NCI-H69 (cell line): ENCODE measurements around the gene LRRC49.
"Not testable (repeated sequence)": the region's sequence is repeated elsewhere in the genome, so short reads cannot be mapped to it uniquely, and the experiment has no call there.

Experiments
- DNase-seq: peaks from one replicate; lab custom pipeline; 2025; lab: John Stamatoyannopoulos, UW

Gene LRRC49

DNA sequence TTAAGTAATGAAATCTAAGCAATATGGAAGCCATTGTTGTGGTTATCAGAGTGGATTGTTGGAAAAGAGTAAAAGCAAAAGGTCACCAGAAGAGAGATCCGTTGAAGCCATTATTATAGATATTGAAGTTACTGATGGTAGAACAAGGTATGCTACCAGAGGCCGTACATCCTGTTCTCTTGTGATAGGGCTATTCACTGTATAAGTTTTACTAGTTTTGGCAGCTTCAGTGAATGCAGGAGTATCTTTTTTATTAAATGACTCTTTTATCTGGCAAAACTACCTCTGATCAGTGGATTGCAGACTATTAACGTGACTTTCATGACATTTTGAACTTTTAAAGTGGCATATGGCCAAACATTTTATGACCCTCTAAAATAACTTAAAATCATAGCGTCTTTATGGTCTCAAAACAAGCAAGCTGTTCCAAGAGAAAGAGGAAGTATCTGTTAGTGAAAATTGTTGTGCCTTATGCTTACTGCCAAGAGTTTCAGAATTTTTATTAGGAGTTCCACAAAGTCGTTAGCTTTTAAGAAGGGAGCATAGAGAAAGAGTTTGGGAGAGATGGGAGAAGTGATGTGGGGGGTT, 102.9 kb downstream of the LRRC49 start:
- DNase-seq, result no peak

DNA sequence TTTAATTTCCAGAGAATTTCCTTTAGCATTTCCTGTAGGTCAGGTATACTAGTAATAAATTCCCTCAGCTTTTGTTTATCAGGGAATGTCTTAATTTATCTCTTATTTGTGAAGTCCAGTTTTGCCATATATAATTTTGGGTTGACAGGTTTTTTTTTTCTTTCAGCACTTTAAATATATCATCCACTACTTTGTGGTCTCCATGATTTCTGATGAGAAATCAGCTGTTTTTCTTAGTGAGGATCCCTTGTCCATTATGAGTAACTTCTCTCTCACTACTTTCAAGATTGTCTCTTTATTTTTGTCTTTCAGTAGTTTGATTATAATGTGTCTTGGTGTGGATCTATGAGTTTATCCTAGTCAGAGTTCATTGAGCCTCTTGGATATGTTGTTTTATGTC, 105.7 kb downstream of the LRRC49 start:
- no peak for DNase-seq

DNA sequence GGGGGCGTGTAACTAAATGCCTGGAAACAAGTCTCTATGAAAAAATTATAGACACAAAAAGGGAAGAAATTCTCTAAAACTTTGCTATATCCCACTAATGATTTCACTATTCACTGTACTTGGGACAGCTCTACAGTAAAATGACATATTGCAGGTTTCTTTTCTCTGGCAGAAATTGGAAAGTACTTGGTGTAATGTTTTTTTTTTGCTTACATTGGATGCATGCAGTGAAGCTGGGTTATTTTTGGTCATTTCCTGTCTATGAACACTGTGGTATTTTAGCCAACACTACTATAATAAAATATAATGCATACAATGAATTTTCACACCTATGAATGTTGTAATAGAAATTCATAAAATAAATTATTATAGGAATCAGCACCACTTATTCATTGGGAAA, 109.7 kb downstream of the LRRC49 start:
- no peak for DNase-seq

DNA sequence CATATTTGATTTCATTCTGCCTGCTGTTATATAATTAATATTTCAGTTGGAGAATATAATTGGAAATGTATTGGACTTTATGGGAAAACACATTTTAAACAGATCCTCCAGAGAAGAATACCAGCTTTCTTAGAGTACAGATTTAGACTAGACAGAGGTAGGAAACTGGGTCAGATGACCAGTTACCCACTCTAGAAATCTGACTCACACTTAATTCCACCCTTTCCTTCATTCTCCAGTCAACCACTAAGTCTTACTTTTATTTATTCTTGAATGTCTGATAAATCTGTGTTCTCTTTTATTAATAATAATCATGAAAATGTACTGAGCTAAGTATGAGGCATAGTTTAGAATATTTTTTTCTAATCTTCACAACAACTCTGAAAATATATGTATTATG, 110.7 kb downstream of the LRRC49 start:
- DNase-seq, result no peak

DNA sequence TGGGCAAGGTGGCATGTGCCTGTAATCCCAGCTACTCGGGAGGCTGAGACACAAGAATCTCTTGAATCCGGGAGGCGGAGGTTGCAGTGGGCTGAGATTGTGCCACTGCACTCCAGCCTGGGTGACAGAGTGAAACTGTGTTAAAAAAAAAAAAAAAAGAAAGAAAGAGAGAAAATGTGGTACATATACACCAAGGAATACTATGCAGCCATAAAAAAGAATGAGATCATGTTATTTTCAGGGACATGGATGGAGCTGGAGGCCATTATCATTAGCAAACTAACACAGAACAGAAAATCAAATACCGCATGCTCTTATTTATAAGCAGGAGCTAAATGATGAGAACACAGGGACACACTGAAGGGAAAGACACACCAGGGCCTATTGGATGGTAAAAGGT, 111.9 kb downstream of the LRRC49 start:
- not testable (repeated sequence) for DNase-seq

DNA sequence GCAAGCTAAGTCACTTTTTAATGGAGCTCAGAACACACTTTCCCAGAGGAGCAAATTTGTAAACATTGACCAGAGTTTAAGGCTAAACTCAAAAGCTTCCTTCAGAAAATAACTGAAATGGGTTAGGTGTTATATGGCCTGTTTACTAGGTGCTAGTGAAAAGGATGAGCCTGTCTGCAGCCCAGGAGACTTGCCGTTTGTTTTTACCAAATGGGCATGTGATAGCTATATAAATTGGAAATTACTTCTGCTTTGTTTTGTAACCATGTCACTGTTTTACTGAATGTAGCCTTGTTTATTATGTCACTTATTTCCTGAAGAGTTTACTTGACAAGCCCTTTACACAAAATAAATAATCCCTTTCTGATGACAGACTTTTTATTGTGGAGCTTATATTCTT, 113.3 kb downstream of the LRRC49 start:
- DNase-seq, result no peak

DNA sequence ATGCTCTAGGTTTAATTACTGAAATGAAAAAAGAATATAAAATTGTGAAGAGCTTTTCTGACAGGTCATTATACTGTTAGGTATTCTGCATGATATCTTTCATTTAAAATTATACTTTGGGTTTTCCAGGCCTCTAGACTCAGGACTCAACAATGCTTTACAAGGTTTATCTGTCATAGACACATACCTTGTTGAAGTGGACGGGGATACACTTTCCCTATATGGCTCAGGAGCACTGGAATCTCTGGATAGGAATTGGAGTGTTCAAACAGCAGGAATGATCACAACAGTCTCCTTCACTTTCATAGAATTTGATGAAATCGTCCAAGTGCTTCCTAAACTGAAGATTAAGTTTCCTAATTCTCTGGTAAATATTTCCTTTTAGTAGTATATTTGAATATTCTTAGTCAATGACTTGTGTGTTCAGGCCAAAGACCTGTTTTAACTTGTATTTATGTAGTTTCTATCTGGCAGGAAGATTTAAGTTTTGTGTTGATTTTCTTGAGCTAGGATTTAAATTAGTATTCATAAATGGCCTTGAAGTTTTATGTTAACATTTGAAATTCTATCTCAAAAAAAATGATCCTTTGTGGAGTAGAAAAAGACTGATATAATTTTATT, 115.7 kb downstream of the LRRC49 start:
- no peak for DNase-seq

DNA sequence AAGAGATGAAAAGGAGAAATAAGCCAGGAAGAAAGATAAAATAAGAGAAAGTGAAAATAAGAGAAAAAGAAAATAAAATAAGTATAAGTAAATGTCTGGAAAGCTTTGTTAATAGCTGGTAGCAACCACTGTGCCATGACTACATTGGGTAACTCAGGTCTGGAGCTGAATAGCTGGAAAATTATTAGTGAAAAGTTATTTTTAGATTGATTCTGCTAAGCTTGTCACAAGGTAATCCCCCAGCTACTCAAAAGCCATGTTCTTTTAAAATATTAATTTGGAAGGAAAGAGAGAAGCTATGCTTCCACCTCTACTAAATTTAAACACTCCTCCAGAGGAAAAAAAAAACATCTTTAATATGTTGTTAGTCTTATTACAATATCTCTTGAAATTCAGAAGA, 117.8 kb downstream of the LRRC49 start:
- DNase-seq, result no peak

DNA sequence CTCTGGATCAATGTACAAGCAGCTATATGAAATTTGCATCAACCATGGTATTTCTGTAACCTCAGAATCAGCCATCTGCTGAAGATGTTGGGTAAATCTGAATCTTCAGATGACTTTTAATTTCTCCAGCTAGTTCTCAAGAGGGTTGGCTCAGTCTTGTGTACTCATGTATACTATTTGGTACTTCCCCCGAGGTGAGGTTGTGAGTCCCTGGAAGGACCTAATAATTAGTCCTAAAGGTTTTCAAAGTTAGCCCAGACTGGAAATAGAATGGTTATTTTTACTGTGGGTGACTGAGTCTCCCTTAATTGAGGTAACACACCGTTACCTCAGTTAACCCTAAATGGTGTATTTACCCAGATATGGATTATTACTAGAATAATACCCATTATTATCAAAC, 118.4 kb downstream of the LRRC49 start:
- no peak for DNase-seq

DNA sequence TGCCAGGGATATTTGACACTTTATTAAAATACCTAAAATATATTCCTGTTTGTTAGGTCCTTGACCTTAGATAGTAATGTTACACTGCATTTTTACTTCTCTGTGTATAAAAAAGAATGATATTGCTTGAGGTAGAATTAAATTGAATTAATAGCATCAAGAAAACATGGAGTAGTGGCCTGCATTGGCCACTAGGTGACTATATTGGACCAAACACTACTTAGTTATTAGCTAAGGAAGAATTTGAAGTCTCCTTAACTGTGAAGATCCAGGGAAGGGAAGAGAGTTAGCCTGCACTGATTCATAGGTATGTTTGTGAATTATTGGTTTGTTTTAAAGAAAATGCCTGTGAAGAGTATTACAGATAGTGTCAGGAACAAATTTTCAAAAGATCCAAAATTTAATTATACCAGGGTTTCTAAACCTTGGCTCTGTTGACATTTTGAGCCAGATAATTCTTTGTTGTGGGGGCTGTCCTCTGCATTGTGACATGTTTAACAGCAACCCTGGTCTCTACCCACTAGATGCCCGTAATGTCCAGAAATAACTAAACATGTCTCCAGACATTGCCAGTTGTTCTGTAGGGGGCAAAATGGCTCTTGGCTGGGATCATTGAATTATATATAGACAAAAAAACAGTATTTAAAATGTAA, 119.0 kb downstream of the LRRC49 start:
- peak; percentile 33 for DNase-seq

DNA sequence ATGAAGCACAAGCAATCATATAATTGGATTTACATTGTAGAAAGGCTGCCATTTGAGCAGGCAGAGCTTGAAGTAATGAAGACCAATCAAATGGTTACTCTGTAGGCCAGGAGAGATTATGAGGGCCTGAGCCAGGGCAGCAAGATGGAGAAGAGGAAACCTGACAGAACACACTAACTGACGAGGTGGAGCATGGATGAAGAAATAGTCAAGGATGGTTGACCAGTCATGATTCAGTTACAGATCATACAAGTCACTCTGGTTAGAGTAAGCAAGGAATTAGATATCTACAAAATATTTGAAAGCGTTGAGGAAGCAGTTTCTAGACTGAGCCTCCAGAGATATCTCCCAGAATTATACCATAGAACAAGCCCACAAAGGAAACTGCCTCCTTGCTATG, 120.8 kb downstream of the LRRC49 start:
- no peak for DNase-seq

DNA sequence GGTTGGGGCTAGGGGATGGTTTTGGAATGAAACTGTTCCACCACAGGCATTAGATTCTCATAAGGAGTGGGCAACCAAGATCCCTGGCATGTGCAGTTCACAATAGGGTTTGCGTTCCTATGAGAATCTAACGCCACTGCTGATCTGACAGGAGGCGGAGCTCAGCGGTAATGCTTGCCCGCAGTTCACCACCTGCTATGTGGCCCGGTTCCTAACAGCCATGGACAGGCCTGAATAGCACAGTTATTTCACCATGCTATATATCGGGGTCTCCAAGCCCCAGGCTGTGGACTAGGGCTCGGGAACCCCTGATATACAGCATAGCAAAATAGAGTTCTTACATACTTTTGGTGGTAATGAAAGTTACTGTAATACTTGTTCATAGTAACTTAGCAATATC, 122.7 kb downstream of the LRRC49 start:
- no peak for DNase-seq

DNA sequence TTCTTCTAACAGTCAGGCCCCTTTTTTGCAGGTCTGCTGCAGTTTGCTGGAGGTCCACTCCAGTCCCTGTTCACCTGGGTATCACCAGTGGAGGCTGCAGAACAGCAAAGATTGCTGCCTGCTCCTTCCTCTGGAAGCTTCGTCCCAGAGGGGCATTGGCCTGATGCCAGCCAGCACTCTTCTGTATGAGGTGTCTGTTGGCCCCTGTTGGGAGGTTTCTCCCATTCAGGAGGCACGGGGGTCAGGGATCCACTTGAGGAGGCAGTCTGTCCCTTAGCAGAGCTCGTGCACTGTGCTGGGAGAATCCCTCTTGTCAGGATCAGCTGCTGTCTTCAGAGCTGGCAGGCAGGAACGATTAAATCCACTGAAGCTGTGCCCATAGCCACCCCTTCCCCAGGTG, 138.6 kb downstream of the LRRC49 start:
- not testable (repeated sequence) for DNase-seq

DNA sequence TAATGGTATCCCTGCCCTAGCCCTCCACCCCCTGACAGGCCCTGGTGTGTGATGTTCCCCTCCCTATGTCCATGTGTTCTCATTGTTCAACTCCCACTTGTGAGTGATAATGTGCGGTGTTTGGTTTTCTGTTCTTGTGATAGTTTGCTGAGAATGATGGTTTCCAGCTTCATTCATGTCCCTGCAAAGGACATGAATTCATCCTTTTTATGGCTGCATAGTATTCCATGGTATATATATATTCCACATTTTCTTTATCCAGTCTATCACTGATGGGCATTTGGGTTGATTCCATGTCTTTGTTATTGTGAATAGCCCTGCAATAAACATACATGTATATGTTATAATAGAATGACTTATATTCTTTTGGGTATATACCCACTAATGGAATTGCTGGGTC, 142.9 kb downstream of the LRRC49 start:
- DNase-seq, result not testable (repeated sequence)

DNA sequence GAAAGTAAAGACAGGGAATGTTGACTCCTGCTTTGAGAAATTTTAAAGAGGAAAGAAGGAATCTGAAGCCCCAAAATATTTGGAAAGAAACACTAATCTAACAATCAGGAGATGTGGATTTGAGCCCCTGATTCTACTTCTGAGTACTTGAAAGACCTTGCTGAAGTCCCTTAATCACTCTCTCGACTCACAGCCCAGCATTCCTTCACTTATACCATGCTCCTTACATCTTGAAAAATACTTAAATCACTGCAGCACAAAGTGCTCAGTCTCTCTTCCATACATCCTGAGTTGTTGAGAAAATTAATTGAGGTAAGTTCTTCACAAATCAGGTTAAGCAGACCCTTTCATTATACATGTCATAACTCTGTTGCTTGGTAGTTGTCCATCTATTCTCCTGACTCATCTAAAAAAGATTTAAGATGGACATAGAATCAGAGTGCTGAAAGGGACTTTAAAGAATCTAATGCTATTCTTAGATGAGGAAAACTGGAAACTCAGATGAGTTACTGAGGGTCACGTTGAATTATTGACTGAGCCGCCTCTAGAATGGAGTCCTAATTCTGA, 149.8 kb downstream of the LRRC49 start:
- no peak for DNase-seq

DNA sequence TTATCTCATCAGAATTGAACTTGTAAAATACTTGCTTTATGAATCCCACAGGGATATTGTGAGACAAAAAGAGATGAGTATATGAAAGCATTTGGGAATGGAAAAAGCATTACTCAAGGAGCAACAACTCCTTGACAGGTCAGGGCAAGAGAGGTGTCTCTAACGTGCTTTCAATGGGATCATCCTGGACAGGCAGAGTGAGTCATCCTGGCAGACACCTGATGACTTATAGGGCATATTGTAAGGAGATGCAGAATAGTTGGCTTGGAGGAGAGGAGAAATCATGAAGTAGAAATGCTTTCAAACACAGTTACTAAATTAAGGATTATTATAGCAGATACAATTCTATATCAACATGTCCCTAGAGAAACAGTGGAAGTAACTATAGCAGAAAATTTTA, 150.7 kb downstream of the LRRC49 start:
- DNase-seq, result no peak

DNA sequence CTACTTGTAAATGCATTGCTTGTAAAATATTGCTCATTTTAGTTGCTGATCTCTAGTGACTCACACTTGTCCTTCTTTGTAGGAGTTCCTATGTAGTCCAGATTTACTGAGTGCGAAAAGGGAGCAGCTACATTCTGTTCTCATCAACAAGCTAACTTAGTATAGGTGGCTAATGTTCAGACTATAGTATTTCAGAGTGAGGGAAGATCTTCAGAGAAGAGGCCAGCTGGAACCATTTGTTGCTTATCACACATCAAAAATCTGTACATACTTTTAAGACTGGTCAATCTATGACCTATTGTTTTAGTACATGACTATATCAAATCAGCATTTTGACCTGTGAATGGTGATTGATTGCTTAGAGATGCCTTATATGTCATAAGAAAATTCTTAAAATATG, 151.4 kb downstream of the LRRC49 start:
- no peak for DNase-seq

DNA sequence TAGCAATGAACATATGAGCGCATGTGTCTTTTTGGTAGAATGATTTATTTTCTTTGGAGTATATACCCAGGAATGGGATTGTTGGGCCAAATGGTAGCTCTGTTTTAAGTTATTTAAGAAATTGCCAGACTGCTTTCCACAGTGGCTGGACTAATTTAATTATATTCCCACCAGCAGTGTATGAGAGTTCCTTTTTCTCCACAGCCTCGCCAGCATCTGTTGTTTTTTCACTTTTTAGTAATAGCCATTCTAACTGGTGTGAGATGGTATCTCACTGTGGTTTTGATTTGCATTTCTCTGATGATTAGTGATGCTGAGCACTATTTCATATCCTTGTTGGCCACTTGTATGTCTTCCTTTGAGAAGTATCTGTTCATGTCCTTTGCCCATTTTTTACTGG, 153.5 kb downstream of the LRRC49 start:
- DNase-seq, result not testable (repeated sequence)

DNA sequence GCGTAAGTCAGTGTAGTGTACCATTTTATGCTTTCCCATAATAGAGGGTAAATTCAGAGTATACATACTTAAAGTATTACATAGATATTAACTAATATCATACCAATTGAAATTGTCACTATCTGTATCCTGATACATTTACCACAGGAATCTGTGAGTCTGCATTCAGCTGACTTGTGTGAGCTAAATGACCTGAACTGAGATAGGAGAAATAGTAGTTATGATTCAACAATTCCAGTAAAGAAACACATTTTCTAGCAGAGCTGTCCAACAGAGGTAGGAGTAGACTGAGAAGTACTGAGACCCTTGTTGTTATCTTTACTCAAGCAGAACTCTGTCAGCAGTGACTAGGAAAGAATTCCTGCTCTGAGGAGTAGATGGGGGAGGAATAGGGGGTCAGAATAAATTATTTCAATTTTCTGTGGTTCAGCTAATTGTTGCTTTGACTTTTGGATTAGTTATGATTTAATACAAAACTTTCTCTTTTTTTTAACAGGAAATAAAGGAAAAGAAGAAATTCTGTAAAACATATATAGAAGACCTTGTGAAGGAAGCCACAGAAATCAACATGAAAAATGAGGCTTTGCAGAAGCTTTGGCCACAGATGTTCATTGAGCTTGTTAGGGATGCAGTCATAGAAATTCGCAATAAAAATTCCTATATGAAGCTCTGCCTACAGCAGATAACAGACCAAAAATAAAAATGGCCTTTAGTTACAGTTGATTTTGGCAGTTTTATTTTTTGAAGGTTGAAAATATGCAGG, 156.5 kb downstream of the LRRC49 start:
- DNase-seq, result no peak

DNA sequence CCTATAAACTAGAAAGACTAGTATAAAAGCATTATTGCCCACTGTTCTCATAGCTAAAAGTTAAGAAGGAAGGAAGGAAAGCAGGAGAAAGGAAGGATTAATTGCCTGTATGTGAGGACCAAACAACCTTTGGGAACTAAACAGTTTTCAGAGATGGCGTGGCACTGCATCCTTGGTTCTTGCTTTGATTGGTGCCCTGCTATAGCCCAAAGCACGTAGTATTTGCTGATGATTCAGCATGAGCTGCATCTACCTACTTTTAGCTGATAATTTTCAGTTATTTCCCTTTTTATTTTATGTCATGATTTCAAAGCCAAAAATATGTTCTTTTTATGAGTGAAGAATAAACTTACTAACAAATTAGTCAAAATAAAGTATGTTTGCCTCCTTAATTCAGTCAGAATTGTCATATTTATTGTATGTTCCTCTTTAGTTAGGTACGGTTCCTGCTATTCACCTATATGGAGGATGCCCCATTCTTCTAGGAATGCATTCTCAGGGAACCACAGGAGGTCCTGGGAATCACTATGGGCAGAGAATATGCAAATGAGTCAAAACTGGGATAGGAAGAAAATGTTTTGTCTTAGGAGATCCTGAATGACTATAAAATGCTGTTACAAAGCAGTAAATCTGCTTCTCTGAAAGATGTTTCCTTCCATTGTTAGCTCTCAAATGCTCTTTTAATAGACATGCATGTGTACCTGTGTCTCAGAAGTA, 157.2 kb downstream of the LRRC49 start:
- DNase-seq, result no peak

DNA sequence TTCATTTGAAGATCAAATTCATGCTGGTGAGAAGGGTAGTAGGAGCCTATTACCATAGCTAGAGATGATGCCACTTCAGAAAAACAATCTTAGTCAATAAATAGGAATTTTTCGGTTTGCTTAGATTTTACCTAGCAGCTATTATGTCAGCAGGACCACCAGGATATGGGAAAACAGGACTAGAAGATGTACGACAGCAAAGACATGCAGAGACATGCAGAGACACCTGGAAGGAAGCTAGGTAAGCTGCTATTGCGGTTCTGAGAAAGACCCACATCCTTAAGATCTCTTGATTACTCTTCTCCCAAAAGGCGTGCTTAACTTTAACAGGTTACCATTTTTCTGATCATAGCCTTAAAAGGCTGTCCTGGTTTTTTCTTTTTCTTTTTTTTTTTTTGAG, 157.8 kb downstream of the LRRC49 start:
- no peak for DNase-seq

DNA sequence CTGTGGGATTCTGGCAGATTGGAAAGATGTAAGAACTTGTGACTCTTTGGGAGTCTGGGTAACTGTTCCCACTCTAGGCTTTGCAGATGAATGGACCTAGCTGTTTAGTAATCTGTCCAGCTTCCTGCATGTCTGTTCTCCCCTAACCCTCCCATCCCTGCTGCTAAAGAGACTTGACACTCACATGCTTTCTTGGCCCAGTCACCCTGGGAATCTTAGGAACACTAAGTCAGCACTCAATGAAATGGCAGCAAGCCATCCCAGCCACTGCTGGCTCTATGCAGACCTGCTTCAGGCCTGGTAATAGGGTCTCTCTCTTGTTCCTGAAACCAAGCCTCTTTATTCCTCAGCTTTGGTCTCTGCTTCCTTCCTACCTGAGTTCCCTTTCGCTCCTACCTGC, 158.9 kb downstream of the LRRC49 start:
- no peak for DNase-seq
